Kidney (tissue), 22 donors: Measurements from ENCODE around the gene ZFP62. TPM values are rescaled to one million over a fixed set of nuclear protein-coding genes. Genes with fewer than 3 reads are reported as not detected.

Experiments
- DNase-seq, 5 donors: peaks; one replicate each; pipeline ENCODE4 v3.0.0-alpha.2; 2013 to 2020
- FAIRE-seq: peaks from 2 replicates; lab custom pipeline; 2012; peaks lifted over from hg19 to GRCh38; lab: Jason Lieb, UNC
- H3K27ac ChIP-seq, 2 donors: one replicate each; pipeline ENCODE4 v1.7.0; 2013; ENCODE audit warnings: low read depth in 2 of 2, low read length in 2 of 2, inconsistent platforms in 1 of 2
- H3K27me3 ChIP-seq: one replicate; pipeline ENCODE4 v1.7.1; 2013; ENCODE audit warnings: low read length, inconsistent platforms; ENCODE audit not compliant: control insufficient read depth, insufficient read depth
- H3K36me3 ChIP-seq, 3 donors: one replicate each; pipeline versions ENCODE4 v1.7.0 to v1.7.1; 2013; ENCODE audit warnings: low read length in 3 of 3, control low read depth in 1 of 3, inconsistent platforms in 1 of 3; ENCODE audit not compliant: insufficient read depth in 3 of 3, control insufficient read depth in 2 of 3
- H3K4me1 ChIP-seq, 3 donors: one replicate each; pipeline versions ENCODE4 v1.7.0 to v1.7.1; 2013; ENCODE audit warnings: low read length in 3 of 3, inconsistent platforms in 1 of 3, low read depth in 1 of 3; ENCODE audit not compliant: control insufficient read depth in 2 of 3, insufficient read depth in 2 of 3
- H3K4me3 ChIP-seq, 3 donors: one replicate each; pipeline versions ENCODE4 v1.7.0 to v1.8.1; 2013; ENCODE audit warnings: low read length in 3 of 3, control low read depth in 1 of 3, inconsistent platforms in 1 of 3
- H3K9ac ChIP-seq, 3 donors: one replicate each; pipeline versions ENCODE4 v1.7.0 to v1.7.1; 2013; ENCODE audit warnings: low read length in 3 of 3, control low read depth in 1 of 3, inconsistent platforms in 1 of 3
- H3K9me3 ChIP-seq, 3 donors: one replicate each; pipeline versions ENCODE4 v1.7.0 to v1.7.1; 2013; ENCODE audit warnings: low read length in 3 of 3, control low read depth in 1 of 3, inconsistent platforms in 1 of 3; ENCODE audit not compliant: control insufficient read depth in 2 of 3, insufficient read depth in 1 of 3
- intact Hi-C: fragments of 100-400 bp; cut with DNase I; formaldehyde crosslinking; loops from one replicate; pipeline ENCODE4 v1.11.1; 2022
- long read RNA-seq, 10 donors: library from polyadenylated mRNA in 1 of 10; unstranded in 1 of 10; transcript quantifications; one replicate each; pipeline ENCODE4 v2.0.0 and lab custom pipeline, GENCODE V29; 2021 to 2026
- polyA plus RNA-seq: library from polyadenylated mRNA; stranded (reverse); fragments of 350-450 nt; fragmentation: Illumina TruSeq; extraction: RNeasy Lipid Tissue Mini Kit (QIAGEN cat#74804); gene quantifications from one replicate; pipeline ENCODE4 v1.2.3, GENCODE V29; 2014; ENCODE audit warnings: low read depth, low replicate concordance; ENCODE audit not compliant: insufficient read depth
- total RNA-seq: library from RNA; stranded (reverse); fragmentation: NEBNext Ultra II Directional; extraction: Animal tissue kit (Norgen Biotek cat#: 25700); gene quantifications from one replicate; pipeline ENCODE4 v1.2.1, GENCODE V29; 2021
- TF ChIP-seq, protein P1 (sequence below): IDR thresholded peaks from 3 replicates; pipeline ENCODE4 v1.5.1; 2012; ENCODE audit warnings: mild to moderate bottlenecking, moderate library complexity, borderline replicate concordance; ENCODE audit not compliant: insufficient read depth; ENCODE audit errors: extremely low read depth
- donor health status: control.
- donor health status: control.
- donor health status: control.
- donor health status: control.
- donor health status: control.
- donor health status: DM: yes; HTN: yes; CAD: no.
- donor health status: Normal renal cell carcinoma (clear cell type).

ZFP62 gene
- total RNA-seq: 30.7 TPM
- polyA plus RNA-seq: 16.2 TPM
- long read RNA-seq, donor 1, partial matches to known transcripts: 0 of 6 reads
- long read RNA-seq, donor 1, other reads (novel, unspliced or antisense): 0 of 6 reads
- long read RNA-seq, donor 2, transcript ZFP62-202 (2 exons, 749 nt): major isoform, 7 of 9 reads
- long read RNA-seq, donor 2, partial matches to known transcripts: 0 of 9 reads
- long read RNA-seq, donor 2, other reads (novel, unspliced or antisense): 0 of 9 reads
- long read RNA-seq, donor 3, transcript ZFP62-202 (2 exons, 749 nt): major isoform, 16 of 18 reads
- long read RNA-seq, donor 3, partial matches to known transcripts: 0 of 18 reads
- long read RNA-seq, donor 3, other reads (novel, unspliced or antisense): 0 of 18 reads
- long read RNA-seq, donor 4, transcript ZFP62-202 (2 exons, 749 nt): major isoform, 21 of 22 reads
- long read RNA-seq, donor 4, partial matches to known transcripts: 0 of 22 reads
- long read RNA-seq, donor 4, other reads (novel, unspliced or antisense): 0 of 22 reads
- long read RNA-seq, donor 5, partial matches to known transcripts: 0 of 1 reads
- long read RNA-seq, donor 5, other reads (novel, unspliced or antisense): 0 of 1 reads
- long read RNA-seq, donor 6, partial matches to known transcripts: 0 of 2 reads
- long read RNA-seq, donor 6, other reads (novel, unspliced or antisense): 0 of 2 reads
- long read RNA-seq, donor 7, transcript ZFP62-201 (2 exons, 3,415 nt): major isoform, 6 of 19 reads
- long read RNA-seq, donor 7, partial matches to known transcripts: 0 of 19 reads
- long read RNA-seq, donor 7, other reads (novel, unspliced or antisense): 12 of 19 reads
- long read RNA-seq, donor 8, transcript ZFP62-202 (2 exons, 749 nt): major isoform, 12 of 13 reads
- long read RNA-seq, donor 8, partial matches to known transcripts: 0 of 13 reads
- long read RNA-seq, donor 8, other reads (novel, unspliced or antisense): 0 of 13 reads
- long read RNA-seq, donor 9, partial matches to known transcripts: 0 of 2 reads
- long read RNA-seq, donor 9, other reads (novel, unspliced or antisense): 0 of 2 reads
- long read RNA-seq, donor 10, transcript ZFP62-202 (2 exons, 749 nt): major isoform, 6 of 6 reads
- long read RNA-seq, donor 10, partial matches to known transcripts: 0 of 6 reads
- long read RNA-seq, donor 10, other reads (novel, unspliced or antisense): 0 of 6 reads

- Histone ChIP-seq H3K9me3 (no peaks in the 10 kb centered on the region), H3K4me3 (peak within 1 kb of the TSS; percentile 91 to 92 (median 91)), H3K27ac (peak within 1 kb of the TSS; percentile 86), H3K4me1 (peaks cover 0 to 4% (median 0%) of the 10 kb centered on the region in 3 donors), H3K27me3 (no peaks in the 10 kb centered on the region), H3K9ac (peak within 1 kb of the TSS; percentile 89 to 92 (median 90)), H3K36me3 (no peaks in the 10 kb centered on the region)
- DNase-seq: peak; percentile 95 to 98 (median 96)
- TF ChIP-seq, protein P1, sequence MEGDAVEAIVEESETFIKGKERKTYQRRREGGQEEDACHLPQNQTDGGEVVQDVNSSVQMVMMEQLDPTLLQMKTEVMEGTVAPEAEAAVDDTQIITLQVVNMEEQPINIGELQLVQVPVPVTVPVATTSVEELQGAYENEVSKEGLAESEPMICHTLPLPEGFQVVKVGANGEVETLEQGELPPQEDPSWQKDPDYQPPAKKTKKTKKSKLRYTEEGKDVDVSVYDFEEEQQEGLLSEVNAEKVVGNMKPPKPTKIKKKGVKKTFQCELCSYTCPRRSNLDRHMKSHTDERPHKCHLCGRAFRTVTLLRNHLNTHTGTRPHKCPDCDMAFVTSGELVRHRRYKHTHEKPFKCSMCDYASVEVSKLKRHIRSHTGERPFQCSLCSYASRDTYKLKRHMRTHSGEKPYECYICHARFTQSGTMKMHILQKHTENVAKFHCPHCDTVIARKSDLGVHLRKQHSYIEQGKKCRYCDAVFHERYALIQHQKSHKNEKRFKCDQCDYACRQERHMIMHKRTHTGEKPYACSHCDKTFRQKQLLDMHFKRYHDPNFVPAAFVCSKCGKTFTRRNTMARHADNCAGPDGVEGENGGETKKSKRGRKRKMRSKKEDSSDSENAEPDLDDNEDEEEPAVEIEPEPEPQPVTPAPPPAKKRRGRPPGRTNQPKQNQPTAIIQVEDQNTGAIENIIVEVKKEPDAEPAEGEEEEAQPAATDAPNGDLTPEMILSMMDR: no peak
- intact Hi-C loops: loop anchor here (10.0 kb wide), 1 partner anchor 76 kb away; no protein-coding TSS in a partner anchor
- no peak for FAIRE-seq
Measured at GRCh38 chr5:180860887-180861822, at the start of gene ZFP62. ZFP62 (minus strand) TSS chr5:180861276; CDS start chr5:180861219, 57 bp downstream.

GRCh38 chr5:180910735-180911134 is 49.7 kb upstream of the ZFP62 start:
- no peaks in the 10 kb centered on the region for H3K9me3 ChIP-seq
- TF ChIP-seq, protein P1: no peak
- no peaks in the 10 kb centered on the region for H3K36me3 ChIP-seq
- H3K9ac ChIP-seq: no peak overlapping the region
- H3K4me1 ChIP-seq: no peaks in the 10 kb centered on the region
- FAIRE-seq: no peak
- intact Hi-C loops: no loop called here
- no peaks in the 10 kb centered on the region for H3K27me3 ChIP-seq
- DNase-seq: peak in 2 of 5 donors; percentile 48 to 73
- no peak overlapping the region for H3K4me3 ChIP-seq
- no peak overlapping the region for H3K27ac ChIP-seq

- H3K27me3 ChIP-seq: no peaks in the 10 kb centered on the region
- intact Hi-C loops: no loop called here
- H3K4me1 ChIP-seq: no peaks in the 10 kb centered on the region
- H3K27ac ChIP-seq: no peak overlapping the region
- H3K36me3 ChIP-seq: no peaks in the 10 kb centered on the region
- DNase-seq (no peak), FAIRE-seq (no peak)
- TF ChIP-seq, protein P1: no peak
- no peak overlapping the region for H3K9ac ChIP-seq
- H3K9me3 ChIP-seq: no peaks in the 10 kb centered on the region
- H3K4me3 ChIP-seq: no peak overlapping the region
Measured at GRCh38 chr5:180910182-180910581, 49.1 kb upstream of the ZFP62 start.
